Nephron (organoid): Measurements from ENCODE around the gene SPATA16.
A peak's percentile ranks its signal among the peaks of the same experiment; 100 is the strongest.
"Not testable (repeated sequence)": the region's sequence is repeated elsewhere in the genome, so short reads cannot be mapped to it uniquely, and the experiment has no call there.

Source experiments
- H3K27ac Mint-ChIP-seq, 3 experiments: 2 replicates each; pipeline ENCODE4 v1.8.0; 2020; ENCODE audit warnings: mixed read lengths in 3 of 3, mild to moderate bottlenecking in 2 of 3, moderate library complexity in 1 of 3
- H3K27me3 Mint-ChIP-seq: 2 replicates; pipeline ENCODE4 v1.8.0; 2021; ENCODE audit warnings: low read depth, mild to moderate bottlenecking, moderate library complexity, mixed read lengths
- H3K36me3 Mint-ChIP-seq: 2 replicates; pipeline ENCODE4 v1.8.0; 2020; ENCODE audit warnings: low read depth, mixed read lengths
- H3K4me1 Mint-ChIP-seq: 2 replicates; pipeline ENCODE4 v1.8.0; 2020; ENCODE audit warnings: mixed read lengths
- H3K4me3 Mint-ChIP-seq, 3 experiments: 2 replicates each; pipeline ENCODE4 v1.8.0; 2020; ENCODE audit warnings: mild to moderate bottlenecking in 3 of 3, mixed read lengths in 3 of 3, moderate library complexity in 2 of 3
- H3K9me3 Mint-ChIP-seq: 2 replicates; pipeline ENCODE4 v1.8.0; 2020; ENCODE audit warnings: mixed read lengths
- CTCF ChIP-seq, 3 experiments: fragments of 200-600 bp; sonication (generic); IDR thresholded peaks; one replicate each; pipeline ENCODE4 v1.5.0; 2021; ENCODE audit warnings: antibody characterized with exemption in 3 of 3; ENCODE audit not compliant: unreplicated experiment in 3 of 3

The SPATA16 gene

GRCh38 chr3:172869368-172869771, 271.7 kb downstream of the SPATA16 start:
- Mint-ChIP-seq H3K9me3 (peaks cover 10% of the 10 kb centered on the region), H3K4me1 (peaks cover 27% of the 10 kb centered on the region), H3K27me3 (peaks cover 3% of the 10 kb centered on the region)

GRCh38 chr3:172868582-172869200, 272.3 kb downstream of the SPATA16 start:
- Mint-ChIP-seq H3K4me3 (no peak overlapping the region), H3K27ac (peak overlapping the region; percentile 3 to 69 (median 46)), H3K4me1 (peaks cover 27% of the 10 kb centered on the region), H3K9me3 (peaks cover 10% of the 10 kb centered on the region), H3K36me3 (peaks cover 6% of the 10 kb centered on the region), H3K27me3 (peaks cover 3% of the 10 kb centered on the region)
- no peak for TF ChIP-seq CTCF (IDR thresholded peaks at IDR 0.05; ENCODE audit: unreplicated experiment in 3 of 3)

More at GRCh38 chr3:172869368-172869771, 271.7 kb downstream of the SPATA16 start:
- H3K27ac Mint-ChIP-seq, result peak overlapping the region; percentile 57 to 91 (median 89)
- TF ChIP-seq CTCF (IDR thresholded peaks at IDR 0.05; ENCODE audit: unreplicated experiment in 3 of 3), result no peak
- H3K4me3 Mint-ChIP-seq, result no peak overlapping the region
- peaks cover 6% of the 10 kb centered on the region for H3K36me3 Mint-ChIP-seq

- not testable (repeated sequence) for H3K27me3 Mint-ChIP-seq, H3K27ac Mint-ChIP-seq, H3K4me3 Mint-ChIP-seq, H3K36me3 Mint-ChIP-seq
- Mint-ChIP-seq H3K9me3 (peaks cover 10% of the 10 kb centered on the region), H3K4me1 (peaks cover 27% of the 10 kb centered on the region)
These were observed 274.2 kb downstream of the SPATA16 start for GRCh38 chr3:172866726-172867350.

GRCh38 chr3:172859041-172859440, 282.0 kb downstream of the SPATA16 start:
- Mint-ChIP-seq H3K4me3 (no peak overlapping the region), H3K27me3 (no peaks in the 10 kb centered on the region), H3K27ac (no peak overlapping the region), H3K36me3 (no peaks in the 10 kb centered on the region), H3K4me1 (no peaks in the 10 kb centered on the region), H3K9me3 (no peaks in the 10 kb centered on the region)
- TF ChIP-seq CTCF (IDR thresholded peaks at IDR 0.05; ENCODE audit: unreplicated experiment in 3 of 3), result no peak

GRCh38 chr3:172856795-172857742, 284.0 kb downstream of the SPATA16 start:
- no peaks in the 10 kb centered on the region for H3K4me1 Mint-ChIP-seq
- no peaks in the 10 kb centered on the region for H3K36me3 Mint-ChIP-seq
- no peaks in the 10 kb centered on the region for H3K9me3 Mint-ChIP-seq
- TF ChIP-seq CTCF (IDR thresholded peaks at IDR 0.05; ENCODE audit: unreplicated experiment in 3 of 3), result no peak
- no peaks in the 10 kb centered on the region for H3K27me3 Mint-ChIP-seq
- H3K4me3 Mint-ChIP-seq, result no peak overlapping the region
- H3K27ac Mint-ChIP-seq, result no peak overlapping the region

GRCh38 chr3:172855037-172855436, 286.0 kb downstream of the SPATA16 start:
- Mint-ChIP-seq H3K4me3 (no peak overlapping the region), H3K9me3 (no peaks in the 10 kb centered on the region), H3K27me3 (no peaks in the 10 kb centered on the region), H3K27ac (no peak overlapping the region), H3K4me1 (no peaks in the 10 kb centered on the region), H3K36me3 (no peaks in the 10 kb centered on the region)
- TF ChIP-seq CTCF (IDR thresholded peaks at IDR 0.05; ENCODE audit: unreplicated experiment in 3 of 3), result no peak
